Measurements from ENCODE around the gene UBE2H.

- no peak for TF ChIP-seq CTCF (IDR thresholded peaks at IDR 0.05; ENCODE audit: poor library complexity)
- TF ChIP-seq EZH2 (IDR thresholded peaks at IDR 0.05; ENCODE audit: borderline replicate concordance): no peak
Observed at GRCh38 chr7:129827467-129827990, 125.2 kb downstream of the UBE2H start.
